HepG2 (cell line): Measurements from ENCODE around the gene RPTOR. TPM values are rescaled to one million over a fixed set of nuclear protein-coding genes. Genes with fewer than 3 reads are reported as not detected.

Experiments
- ATAC-seq: fragments of 200-7000 bp; cut with Tn5 transposase; 3 replicates; pipeline ENCODE4 v1.9.1; 2020; ENCODE audit warnings: mild to moderate bottlenecking, moderate library complexity
- BruUV-seq: library from RNA; stranded (reverse); fragments of 400-500 nt; replicated peaks from 2 replicates; lab custom pipeline; 2021; lab: Mats Ljungman, UMichigan
- CTCF ChIA-PET: fragments of 300-600 bp; formaldehyde crosslinking; extraction: SDS; loops from one replicate; lab custom pipeline; 2021; ENCODE audit warnings: low total read pairs, inconsistent platforms, low intra/inter-chr PET ratio; lab: Yijun Ruan, JAX
- POLR2A ChIA-PET: fragments of 350-600 bp; sonication (Branson Sonifier 250); formaldehyde crosslinking; loops from one replicate; lab custom pipeline; 2020; ENCODE audit warnings: antibody characterized with exemption, inconsistent platforms; lab: Yijun Ruan, JAX
- DNase-seq: peaks from one replicate; pipeline ENCODE4 v3.0.0-alpha.2; 2015; ENCODE audit warnings: low spot score
- FAIRE-seq: peaks from 3 replicates; lab custom pipeline; 2011; peaks lifted over from hg19 to GRCh38; lab: Jason Lieb, UNC
- H2AFZ ChIP-seq: one replicate; pipeline ENCODE4 v1.6.1; 2011; ENCODE audit warnings: low read length, inconsistent platforms
- H3K27ac ChIP-seq: fragments of 300-600 bp; 3 replicates; pipeline ENCODE4 v1.8.0; 2011; ENCODE audit warnings: mixed run types, mild to moderate bottlenecking, mixed read lengths, low read length, inconsistent platforms; ENCODE audit not compliant: insufficient read depth; ENCODE audit errors: extremely low read length
- H3K27me3 ChIP-seq, 2 experiments: fragments of 200-600 bp in 1 of 2; 2 replicates in 1 of 2; 3 replicates in 1 of 2; pipeline versions ENCODE4 v1.6.0 to v1.8.0; 2011; ENCODE audit warnings: low read length in 2 of 2, mild to moderate bottlenecking in 2 of 2, moderate library complexity in 2 of 2, inconsistent platforms in 1 of 2; ENCODE audit not compliant: insufficient read depth in 2 of 2, control insufficient read depth in 1 of 2
- H3K36me3 ChIP-seq, 2 experiments: fragments of 200-600 bp in 1 of 2; replicated peaks in 1 of 2; 2 replicates in 1 of 2; 3 replicates in 1 of 2; pipeline versions ENCODE4 v1.5.1 to v1.8.0; 2011; ENCODE audit warnings: low read length in 2 of 2, inconsistent platforms in 1 of 2; ENCODE audit not compliant: insufficient read depth in 2 of 2, control insufficient read depth in 1 of 2
- H3K4me1 ChIP-seq: 2 replicates; pipeline ENCODE4 v1.5.1; 2012; ENCODE audit warnings: low read length, inconsistent platforms; ENCODE audit not compliant: insufficient read depth
- H3K4me2 ChIP-seq: 2 replicates; pipeline ENCODE4 v1.6.0; 2011; ENCODE audit warnings: low read depth, low read length, inconsistent platforms
- H3K4me3 ChIP-seq, 3 experiments: fragments of 200-600 bp in 1 of 3; sonication (generic), shearing (Covaris generic) in 1 of 3; replicated peaks in 1 of 3; 2 replicates each; pipeline ENCODE4 v1.5.1; 2011 to 2016; ENCODE audit warnings: low read length in 3 of 3, inconsistent platforms in 2 of 3, low read depth in 2 of 3, mild to moderate bottlenecking in 2 of 3, control low read depth in 1 of 3, mixed read lengths in 1 of 3; ENCODE audit not compliant: insufficient read depth in 1 of 3
- H3K79me2 ChIP-seq: one replicate; pipeline ENCODE4 v1.6.1; 2011; ENCODE audit warnings: low read length, inconsistent platforms; ENCODE audit not compliant: insufficient read depth
- H3K9ac ChIP-seq: 2 replicates; pipeline ENCODE4 v1.6.0; 2011; ENCODE audit warnings: mild to moderate bottlenecking, low read depth, low read length, inconsistent platforms; ENCODE audit not compliant: insufficient read depth
- H3K9me3 ChIP-seq: 2 replicates; pipeline ENCODE4 v1.5.1; 2012; ENCODE audit warnings: mild to moderate bottlenecking, low read length
- H4K20me1 ChIP-seq: 2 replicates; pipeline ENCODE4 v1.6.0; 2011; ENCODE audit warnings: inconsistent platforms, mild to moderate bottlenecking, low read length, moderate library complexity; ENCODE audit not compliant: insufficient read depth
- AGO1 ChIP-seq: fragments of 200-400 bp; formaldehyde crosslinking; IDR thresholded peaks from 2 replicates; pipeline ENCODE4 v1.6.1; 2017; ENCODE audit warnings: mild to moderate bottlenecking, low read depth, low read length, moderate library complexity; ENCODE audit not compliant: poor library complexity, severe bottlenecking
- AGO2 ChIP-seq: fragments of 200-400 bp; formaldehyde crosslinking; optimal IDR thresholded peaks from 2 replicates; pipeline ENCODE3; 2017; ENCODE audit warnings: mild to moderate bottlenecking, low read depth, low read length, moderate library complexity
- AKAP8 ChIP-seq: sonication (generic); formaldehyde crosslinking; IDR thresholded peaks from 2 replicates; pipeline ENCODE4 v1.5.1; 2020; ENCODE audit warnings: mild to moderate bottlenecking, missing genetic modification reagents
- BCL6 ChIP-seq: IDR thresholded peaks from 2 replicates; pipeline ENCODE4 v1.6.1; 2016; ENCODE audit warnings: missing genetic modification reagents, missing compliant biosample characterization
- GABPB1 ChIP-seq: IDR thresholded peaks from 2 replicates; pipeline ENCODE4 v1.6.1; 2016; ENCODE audit warnings: mild to moderate bottlenecking, missing genetic modification reagents, moderate library complexity, missing compliant biosample characterization
- GLI4 ChIP-seq: sonication (generic); formaldehyde crosslinking; IDR thresholded peaks from 2 replicates; pipeline ENCODE4 v1.5.1; 2020; ENCODE audit warnings: missing genetic modification reagents, mild to moderate bottlenecking, moderate library complexity, borderline replicate concordance
- KDM2A ChIP-seq: sonication (generic); formaldehyde crosslinking; IDR thresholded peaks from 2 replicates; pipeline ENCODE4 v1.4.0; 2020; ENCODE audit warnings: low read depth, missing genetic modification reagents, borderline replicate concordance
- NR3C1 ChIP-seq: sonication (generic); formaldehyde crosslinking; IDR thresholded peaks from 2 replicates; pipeline ENCODE4 v1.4.0; 2020; ENCODE audit warnings: missing genetic modification reagents
- PCBP2 ChIP-seq: fragments of 200-400 bp; formaldehyde crosslinking; optimal IDR thresholded peaks from 2 replicates; pipeline ENCODE3; 2018; ENCODE audit warnings: low read length, low read depth; ENCODE audit not compliant: poor library complexity, severe bottlenecking
- POLR2AphosphoS2 ChIP-seq: IDR thresholded peaks from 2 replicates; pipeline ENCODE4 v1.6.1; 2011; ENCODE audit warnings: low read depth, low read length, improper control_type of control experiment
- RARG ChIP-seq: sonication (generic); formaldehyde crosslinking; IDR thresholded peaks from 2 replicates; pipeline ENCODE4 v1.4.0; 2020; ENCODE audit warnings: low read depth, mild to moderate bottlenecking, missing genetic modification reagents
- RBM22 ChIP-seq: fragments of 200-400 bp; formaldehyde crosslinking; optimal IDR thresholded peaks from 2 replicates; pipeline ENCODE3; 2017; ENCODE audit warnings: mild to moderate bottlenecking, low read length, moderate library complexity
- SAFB2 ChIP-seq: sonication (generic); formaldehyde crosslinking; IDR thresholded peaks from 2 replicates; pipeline ENCODE4 v1.5.1; 2020; ENCODE audit warnings: missing genetic modification reagents, low read depth, mild to moderate bottlenecking, borderline replicate concordance
- ZC3H13 ChIP-seq: sonication (generic); formaldehyde crosslinking; IDR thresholded peaks from 2 replicates; pipeline ENCODE4 v1.8.1; 2023; ENCODE audit warnings: mild to moderate bottlenecking, missing genetic modification reagents, moderate library complexity
- ZFY ChIP-seq: sonication (generic); formaldehyde crosslinking; IDR thresholded peaks from 2 replicates; pipeline ENCODE4 v1.4.0; 2020; ENCODE audit warnings: missing genetic modification reagents
- ZMAT3 ChIP-seq: sonication (generic); formaldehyde crosslinking; conservative IDR thresholded peaks from 2 replicates; pipeline ENCODE4 v1.7.0; 2021; ENCODE audit warnings: missing genetic modification reagents
- ZNF614 ChIP-seq: IDR thresholded peaks from 2 replicates; pipeline ENCODE4 v1.6.1; 2018; ENCODE audit warnings: missing biosample characterization, missing genetic modification reagents, inconsistent platforms, borderline replicate concordance
- ZNF891 ChIP-seq: sonication (generic); formaldehyde crosslinking; IDR thresholded peaks from 2 replicates; pipeline ENCODE4 v1.5.0; 2020; ENCODE audit warnings: mild to moderate bottlenecking, missing genetic modification reagents
- WGBS: methylation state at CpG from one replicate; pipeline ENCODE4 v1.1.6; 2017; ENCODE audit warnings: low lambda C conversion rate; 5-methylcytosine and 5-hydroxymethylcytosine counted together
- in situ Hi-C: cut with HindIII; loops from 2 replicates; pipeline ENCODE4 v1.10.0; 2017; ENCODE audit warnings: low pct_unique_long_range_greater_than_20kb; ENCODE audit not compliant: extremely low pct_ligation_motif_present
- intact Hi-C: fragments of 100-400 bp; cut with micrococcal nuclease; formaldehyde crosslinking; loops from one replicate; pipeline ENCODE4 v1.10.0; 2022; ENCODE audit not compliant: unreplicated experiment
- polyA plus RNA-seq, 8 experiments: library from polyadenylated mRNA; depleted of rRNA in 3 of 8; stranded (reverse) in 7 of 8; unstranded in 1 of 8; fragments of >200 nt; fragmentation: Illumina TruSeq in 4 of 8; extraction: Trizol in 4 of 8; gene quantifications; 2 replicates each; pipeline versions ENCODE4 v1.2.1 to v1.2.3, GENCODE V29; 2011 to 2016; ENCODE audit warnings: low read depth in 4 of 8, missing spikeins in 1 of 8, mixed read lengths in 1 of 8; ENCODE audit not compliant: insufficient read depth in 1 of 8
- total RNA-seq, 5 experiments: library from RNA; depleted of rRNA; stranded (reverse); fragments of >200 nt; fragmentation: Illumina TruSeq; extraction: Trizol; gene quantifications; 2 replicates each; pipeline ENCODE4 v1.2.3, GENCODE V29; 2016; ENCODE audit warnings: low read depth in 1 of 5
- TF ChIP-seq, protein P1 (sequence below): sonication (generic); formaldehyde crosslinking; IDR thresholded peaks from 2 replicates; pipeline ENCODE4 v1.8.1; 2023; ENCODE audit warnings: mild to moderate bottlenecking, inconsistent platforms, moderate library complexity, missing genetic modification reagents, borderline replicate concordance
- TF ChIP-seq, protein P2 (sequence below): IDR thresholded peaks from 2 replicates; pipeline ENCODE4 v1.6.1; 2018; ENCODE audit warnings: missing genetic modification reagents, mild to moderate bottlenecking, missing compliant biosample characterization
- TF ChIP-seq, protein P3 (sequence below): sonication (generic); IDR thresholded peaks from 2 replicates; pipeline ENCODE4 v1.6.1; 2016; ENCODE audit warnings: low read depth, borderline replicate concordance
- TF ChIP-seq, protein P4 (sequence below): IDR thresholded peaks from 2 replicates; pipeline ENCODE4 v1.6.1; 2016; ENCODE audit warnings: missing genetic modification reagents, missing compliant biosample characterization

RPTOR gene
- total and polyA plus RNA-seq, 2 of the 13 experiments (the other 11 are each of a cell fraction or from before 2014, with no cell fraction given) = 6.6 to 25.3 TPM

DNA sequence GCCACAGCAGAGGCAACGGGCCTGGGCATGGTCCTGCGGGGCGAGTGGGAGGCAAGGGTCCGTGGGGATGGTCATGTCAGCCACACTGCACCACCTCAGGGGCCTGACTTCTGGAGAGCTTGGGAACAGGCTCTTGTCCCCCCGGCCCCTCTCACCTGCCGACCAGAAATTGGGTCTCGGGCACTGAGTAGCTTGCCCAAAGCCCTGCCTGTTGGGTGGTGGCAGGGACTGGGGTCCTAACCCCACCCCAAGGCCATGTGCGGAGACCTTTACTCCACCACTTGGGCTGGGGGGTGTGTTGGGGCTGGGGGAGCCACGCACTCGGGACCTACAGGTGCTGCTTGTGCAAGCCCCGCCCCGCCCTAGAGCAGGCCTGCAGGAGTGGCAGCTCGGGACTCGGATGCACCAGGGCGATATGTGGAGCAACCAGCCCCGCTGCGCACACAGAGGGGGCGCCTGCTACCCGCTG is 422.8 kb downstream of the RPTOR start:
- H2AFZ ChIP-seq = no peak overlapping the region
- no peak for DNase-seq
- BruUV-seq = no TSS peak
- peaks cover 5 to 27% of the 10 kb centered on the region in 2 experiments; a peak in 4 of 5 replicates for H3K27me3 ChIP-seq
- H3K4me1 ChIP-seq = peaks cover 38% of the 10 kb centered on the region
- no peak for FAIRE-seq
- no peak overlapping the region for H3K4me2 ChIP-seq
- H3K9ac ChIP-seq = no peak overlapping the region
- no peaks in the 10 kb centered on the region for H3K9me3 ChIP-seq
- H3K36me3 ChIP-seq = peaks cover 1 to 2% of the 10 kb centered on the region in 2 experiments; a peak in 3 of 5 replicates
- ATAC-seq = no peak
- H4K20me1 ChIP-seq = no peaks in the 10 kb centered on the region
- CTCF ChIA-PET = no interaction called here
- intact Hi-C loops (no loop called here), in situ Hi-C loops (no loop called here)
- POLR2A ChIA-PET = interaction anchor here (1.4 kb wide), 1 partner anchor 17 kb away, joined by 4 read pairs; no protein-coding TSS in a partner anchor
- H3K4me3 ChIP-seq = no peak overlapping the region
- H3K27ac ChIP-seq = no peak overlapping the region
- H3K79me2 ChIP-seq = no peaks in the 10 kb centered on the region
- 78% methylated on average over 15 of the region's 19 CpGs for WGBS
- peak; percentile 81 for TF ChIP-seq AGO1
- peak; percentile 31; the same call in 1 of the 2 replicates for TF ChIP-seq SAFB2 (CRISPR knock-in tag)
- TF ChIP-seq RBM22 = peak; percentile 97
- TF ChIP-seq ZNF614 (CRISPR knock-in tag) = no peak
- TF ChIP-seq ZMAT3 = no peak
- TF ChIP-seq ZNF891 (CRISPR knock-in tag) = no peak
- TF ChIP-seq RARG (CRISPR knock-in tag) = no peak
- TF ChIP-seq, protein P1, sequence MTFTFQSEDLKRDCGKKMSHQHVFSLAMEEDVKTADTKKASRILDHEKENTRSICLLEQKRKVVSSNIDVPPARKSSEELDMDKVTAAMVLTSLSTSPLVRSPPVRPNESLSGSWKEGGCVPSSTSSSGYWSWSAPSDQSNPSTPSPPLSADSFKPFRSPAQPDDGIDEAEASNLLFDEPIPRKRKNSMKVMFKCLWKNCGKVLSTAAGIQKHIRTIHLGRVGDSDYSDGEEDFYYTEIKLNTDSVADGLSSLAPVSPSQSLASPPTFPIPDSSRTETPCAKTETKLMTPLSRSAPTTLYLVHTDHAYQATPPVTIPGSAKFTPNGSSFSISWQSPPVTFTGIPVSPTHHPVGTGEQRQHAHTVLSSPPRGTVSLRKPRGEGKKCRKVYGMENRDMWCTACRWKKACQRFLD (CRISPR knock-in tag) = 0 out of 2 replicates have a peak, but pooled peaks have one; percentile 26
- TF ChIP-seq ZFY = peak; percentile 18; the same call in 1 of the 2 replicates
- TF ChIP-seq GABPB1 (CRISPR knock-in tag) = 0 out of 2 replicates have a peak, but pooled peaks have one; percentile 4
- TF ChIP-seq GLI4 (CRISPR knock-in tag) = no peak
- TF ChIP-seq, protein P2, sequence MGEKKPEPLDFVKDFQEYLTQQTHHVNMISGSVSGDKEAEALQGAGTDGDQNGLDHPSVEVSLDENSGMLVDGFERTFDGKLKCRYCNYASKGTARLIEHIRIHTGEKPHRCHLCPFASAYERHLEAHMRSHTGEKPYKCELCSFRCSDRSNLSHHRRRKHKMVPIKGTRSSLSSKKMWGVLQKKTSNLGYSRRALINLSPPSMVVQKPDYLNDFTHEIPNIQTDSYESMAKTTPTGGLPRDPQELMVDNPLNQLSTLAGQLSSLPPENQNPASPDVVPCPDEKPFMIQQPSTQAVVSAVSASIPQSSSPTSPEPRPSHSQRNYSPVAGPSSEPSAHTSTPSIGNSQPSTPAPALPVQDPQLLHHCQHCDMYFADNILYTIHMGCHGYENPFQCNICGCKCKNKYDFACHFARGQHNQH (CRISPR knock-in tag) = 0 out of 2 replicates have a peak, but pooled peaks have one; percentile 6
- TF ChIP-seq ZC3H13 = peak; percentile 50; the same call in 1 of the 2 replicates
- TF ChIP-seq, protein P3, sequence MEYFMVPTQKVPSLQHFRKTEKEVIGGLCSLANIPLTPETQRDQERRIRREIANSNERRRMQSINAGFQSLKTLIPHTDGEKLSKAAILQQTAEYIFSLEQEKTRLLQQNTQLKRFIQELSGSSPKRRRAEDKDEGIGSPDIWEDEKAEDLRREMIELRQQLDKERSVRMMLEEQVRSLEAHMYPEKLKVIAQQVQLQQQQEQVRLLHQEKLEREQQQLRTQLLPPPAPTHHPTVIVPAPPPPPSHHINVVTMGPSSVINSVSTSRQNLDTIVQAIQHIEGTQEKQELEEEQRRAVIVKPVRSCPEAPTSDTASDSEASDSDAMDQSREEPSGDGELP = no peak
- no peak for TF ChIP-seq PCBP2
- no peak for TF ChIP-seq POLR2AphosphoS2
- TF ChIP-seq AGO2 = peak; percentile 95
- TF ChIP-seq KDM2A = peak; percentile 70; the same call in 1 of the 2 replicates
- TF ChIP-seq BCL6 (CRISPR knock-in tag) = no peak
- TF ChIP-seq NR3C1 (CRISPR knock-in tag) = no peak
- TF ChIP-seq, protein P4, sequence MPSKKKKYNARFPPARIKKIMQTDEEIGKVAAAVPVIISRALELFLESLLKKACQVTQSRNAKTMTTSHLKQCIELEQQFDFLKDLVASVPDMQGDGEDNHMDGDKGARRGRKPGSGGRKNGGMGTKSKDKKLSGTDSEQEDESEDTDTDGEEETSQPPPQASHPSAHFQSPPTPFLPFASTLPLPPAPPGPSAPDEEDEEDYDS (CRISPR knock-in tag) = no peak
- peak; percentile 61; the same call in 1 of the 2 replicates for TF ChIP-seq AKAP8 (CRISPR knock-in tag)
